HG03045 (cell line): Measurements from ENCODE around the gene MEGF9.

Experiments used
- ATAC-seq: cut with Tn5 transposase; IDR thresholded peaks from one replicate; pipeline ENCODE4 v1.9.1; 2021; ENCODE audit warnings: mild to moderate bottlenecking, moderate library complexity; ENCODE audit not compliant: unreplicated experiment

Gene MEGF9

DNA sequence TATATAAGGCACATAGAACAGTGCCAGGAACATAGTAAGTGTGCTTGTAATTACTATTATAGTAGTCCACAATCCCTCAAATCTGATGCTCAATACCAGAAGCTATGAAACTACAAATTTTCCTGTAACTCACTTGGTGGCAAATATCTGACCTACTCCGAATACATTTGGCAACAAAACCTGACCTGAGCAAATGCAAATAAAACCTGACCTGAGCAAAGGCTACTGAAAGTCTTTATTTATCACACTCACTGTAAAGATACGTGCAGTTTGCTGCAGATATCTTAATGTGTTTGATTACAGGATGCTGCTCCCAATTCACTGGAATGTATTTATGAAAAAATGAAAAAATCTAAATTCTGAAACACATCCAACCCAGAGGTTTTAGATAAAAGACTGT is 7.1 kb downstream of the MEGF9 start:
- ATAC-seq = no peak

DNA sequence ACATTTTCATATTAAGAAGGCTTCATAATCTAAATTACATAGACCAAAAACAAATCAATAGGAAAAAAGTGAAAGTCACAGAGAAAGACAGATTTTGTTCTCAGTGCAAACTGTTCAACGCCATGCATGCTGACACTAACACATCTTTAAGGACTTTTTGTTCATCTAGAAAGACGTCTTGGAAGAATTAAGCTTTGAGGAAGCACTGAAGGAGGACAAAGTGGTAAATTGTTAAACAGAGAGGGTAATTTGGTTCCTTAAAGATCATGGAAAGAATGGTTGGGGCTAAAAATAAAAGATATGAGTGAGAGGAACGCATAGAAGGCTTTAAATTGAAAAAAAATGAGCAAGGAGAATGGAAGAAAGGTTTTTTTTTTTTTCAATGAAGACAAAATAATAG is 9.1 kb downstream of the MEGF9 start:
- ATAC-seq = no peak

DNA sequence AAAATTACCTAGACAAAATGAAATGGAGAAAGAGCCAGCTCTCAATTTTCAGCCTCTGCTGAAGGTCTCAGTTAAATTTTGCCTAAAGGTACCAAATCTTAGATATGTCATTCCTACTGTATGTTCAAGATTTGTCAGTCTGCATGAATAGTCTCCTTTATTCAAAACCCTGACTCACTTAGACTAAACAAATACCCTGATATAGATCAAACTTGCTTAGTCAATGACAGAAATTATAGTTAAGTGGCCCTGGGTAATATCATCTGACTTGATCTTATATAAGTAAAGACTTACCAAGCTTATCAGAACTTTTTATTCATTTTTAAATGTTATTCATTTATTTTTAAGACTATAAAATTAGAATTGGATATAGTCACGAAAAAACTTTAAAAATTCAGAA is 12.2 kb downstream of the MEGF9 start:
- no peak for ATAC-seq

DNA sequence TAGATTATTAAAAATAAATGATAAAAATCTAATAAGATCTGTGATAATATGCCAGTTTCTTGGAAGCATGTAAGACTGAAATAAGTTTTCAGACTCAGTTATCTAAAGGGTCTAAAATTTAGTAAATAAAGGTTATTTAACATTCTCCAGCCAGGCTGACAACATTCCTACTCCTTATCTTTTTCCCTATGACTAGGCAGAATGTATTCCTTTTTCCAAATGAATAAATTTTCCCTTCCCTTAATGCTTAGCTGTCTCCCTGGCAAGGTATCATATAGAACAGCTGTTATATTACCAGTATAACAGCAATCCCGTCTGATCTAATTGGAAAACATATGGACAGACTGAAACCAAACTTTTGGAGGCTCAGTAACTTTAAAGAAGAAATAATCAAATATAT is 13.0 kb downstream of the MEGF9 start:
- ATAC-seq = no peak

DNA sequence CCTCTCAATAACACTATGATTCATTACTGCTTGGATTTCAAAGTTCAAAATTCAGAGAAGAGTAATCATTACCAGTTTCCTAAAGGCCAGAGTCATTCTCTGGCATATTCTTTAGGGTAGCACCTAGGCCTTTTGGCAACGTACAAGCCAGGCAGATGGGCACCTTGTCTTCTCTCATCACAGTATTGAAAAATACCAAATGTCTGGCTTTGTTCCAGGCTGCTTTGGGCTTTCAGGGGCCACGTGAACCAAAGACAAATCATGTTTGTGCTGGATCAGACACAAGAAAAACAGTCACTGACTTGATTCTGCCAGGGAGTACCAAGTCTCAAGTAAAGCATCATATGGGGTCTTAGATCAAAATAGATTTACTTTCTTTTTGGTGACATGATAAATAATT is 15.5 kb downstream of the MEGF9 start:
- no peak for ATAC-seq

DNA sequence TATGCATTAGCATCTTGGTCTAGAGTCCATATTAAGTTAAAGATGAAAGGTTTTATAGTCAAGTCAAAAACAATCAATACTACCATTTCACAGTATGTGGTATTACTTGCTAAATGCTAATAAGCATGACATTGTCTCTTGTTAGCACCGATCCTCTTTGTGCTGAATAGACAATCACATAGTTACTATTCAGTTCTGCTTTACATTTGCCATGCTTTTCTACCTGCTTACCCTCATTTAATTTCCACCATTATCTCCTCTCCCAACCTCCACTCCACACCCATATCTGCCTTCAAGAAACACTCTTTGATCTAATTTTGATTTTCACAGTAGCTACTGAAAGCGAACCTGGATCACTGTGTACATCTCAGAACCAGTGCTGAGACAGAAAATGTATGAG is 16.8 kb downstream of the MEGF9 start:
- ATAC-seq = no peak

DNA sequence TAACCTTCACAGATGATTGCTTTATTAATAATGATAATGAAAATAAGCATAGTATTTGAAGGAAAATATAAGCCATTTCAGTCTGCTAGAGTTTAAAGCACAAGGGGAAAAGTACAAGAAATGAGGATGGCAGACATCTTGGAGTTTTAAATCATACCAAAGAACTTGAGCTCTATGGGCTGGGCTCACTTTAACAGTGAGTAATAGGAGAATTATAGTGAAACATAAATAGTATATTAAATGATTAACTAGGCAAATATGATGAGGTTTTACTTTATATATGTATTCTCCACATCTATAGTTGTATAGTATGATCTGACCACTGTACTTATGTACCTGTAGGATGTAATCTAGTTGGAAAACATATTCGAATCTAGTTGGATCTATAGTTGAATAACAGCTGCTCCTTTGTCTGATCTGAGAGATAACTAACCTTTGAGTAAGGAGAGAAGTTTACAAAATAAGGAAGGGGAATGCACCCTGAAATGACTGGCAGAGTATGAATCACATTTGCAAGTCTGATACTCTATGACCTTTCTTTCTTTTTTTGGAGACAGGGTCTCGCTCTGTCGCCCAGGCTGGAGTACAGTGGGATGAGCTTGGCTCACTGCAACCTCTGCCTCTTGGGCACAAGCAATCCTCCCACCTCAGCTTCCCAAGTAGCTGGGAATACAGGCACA is 17.6 kb downstream of the MEGF9 start:
- no peak for ATAC-seq

DNA sequence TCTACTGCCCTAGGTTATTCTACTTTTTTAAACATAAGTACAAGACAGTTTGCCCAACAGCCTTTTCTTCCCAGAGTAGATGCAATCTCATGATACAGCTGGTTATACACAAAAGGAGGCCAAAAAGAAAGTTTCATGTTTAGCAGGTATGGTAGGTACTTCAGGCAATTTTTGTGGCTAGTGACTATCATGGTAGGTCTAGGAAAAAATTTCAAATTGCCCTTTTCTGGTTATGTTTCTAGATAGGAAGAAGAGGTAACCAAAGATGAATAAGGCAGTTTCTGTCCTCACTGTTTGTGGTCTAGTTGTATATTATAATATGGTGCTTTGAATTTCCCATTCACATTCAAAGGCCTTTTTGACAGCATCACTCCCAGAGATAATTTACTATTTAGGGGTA is 19.7 kb downstream of the MEGF9 start:
- ATAC-seq = no peak

DNA sequence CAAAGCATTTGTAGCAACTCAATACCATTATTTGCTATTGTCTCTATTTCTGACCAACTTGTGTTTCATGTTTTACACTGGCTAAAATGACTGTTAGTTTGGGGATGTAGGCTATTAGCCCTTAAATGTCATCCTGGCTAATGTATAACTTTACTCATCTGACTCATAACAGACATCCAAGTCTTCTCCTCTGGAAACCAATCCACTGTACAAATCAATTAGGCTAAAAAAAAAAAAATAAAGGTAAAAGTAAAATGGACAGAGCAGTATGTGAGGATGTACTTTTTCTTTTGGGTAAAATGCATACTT is 20.6 kb downstream of the MEGF9 start:
- ATAC-seq = no peak

DNA sequence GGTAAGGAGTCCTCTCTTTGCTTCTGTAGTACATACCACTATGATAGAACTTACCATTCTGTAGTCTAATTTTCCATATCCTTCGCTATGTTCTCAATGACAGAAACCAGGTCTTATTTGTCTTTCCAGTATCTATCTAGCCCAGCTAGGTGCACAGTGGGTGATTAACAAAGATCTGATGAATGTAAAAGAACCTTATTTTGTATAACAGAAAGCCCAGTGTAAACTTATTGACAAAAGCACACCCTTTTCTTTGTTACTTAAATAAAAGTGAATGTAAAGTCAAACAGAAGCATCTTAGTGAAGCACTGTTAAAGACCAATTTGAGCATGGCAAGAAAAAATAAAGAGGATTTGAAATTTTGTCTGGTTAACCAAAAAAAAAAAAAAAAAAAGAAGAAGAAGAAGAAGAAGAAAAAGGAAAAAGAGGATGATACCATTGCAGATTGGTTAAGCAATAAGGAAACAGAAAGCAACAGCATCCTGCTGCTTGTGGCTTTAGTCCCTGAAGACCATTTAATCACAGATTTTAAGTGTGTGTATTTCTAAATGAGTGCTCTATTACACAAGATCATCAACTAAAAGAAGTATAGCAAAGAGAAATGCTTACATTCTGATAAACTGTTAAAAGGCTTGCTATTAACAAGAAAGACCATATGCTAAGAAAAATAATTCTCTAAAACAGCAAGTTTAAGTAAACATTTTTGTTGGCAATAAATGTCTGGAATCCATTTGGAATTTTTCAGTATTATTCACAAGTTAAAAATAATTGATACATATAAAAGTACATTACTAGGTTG is 21.2 kb downstream of the MEGF9 start:
- ATAC-seq = no peak

DNA sequence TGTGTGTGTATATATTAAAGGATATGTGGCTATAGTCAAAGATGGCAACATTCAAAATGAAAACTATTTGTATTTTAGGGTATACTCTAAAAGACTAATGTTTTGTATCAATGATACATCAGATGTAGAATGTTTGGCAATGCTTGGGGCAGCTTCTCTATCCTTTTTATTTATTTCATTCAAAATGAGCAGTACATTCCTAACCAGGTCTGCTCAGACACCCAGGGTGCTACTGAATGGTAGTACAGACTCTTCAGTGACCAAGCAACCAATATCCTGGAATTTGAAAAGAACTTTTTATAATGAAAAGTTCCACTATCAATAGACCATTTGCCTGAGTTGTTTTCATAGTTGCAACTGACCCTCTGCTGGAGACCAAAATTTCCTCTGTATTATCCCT is 23.9 kb downstream of the MEGF9 start:
- ATAC-seq = no peak

DNA sequence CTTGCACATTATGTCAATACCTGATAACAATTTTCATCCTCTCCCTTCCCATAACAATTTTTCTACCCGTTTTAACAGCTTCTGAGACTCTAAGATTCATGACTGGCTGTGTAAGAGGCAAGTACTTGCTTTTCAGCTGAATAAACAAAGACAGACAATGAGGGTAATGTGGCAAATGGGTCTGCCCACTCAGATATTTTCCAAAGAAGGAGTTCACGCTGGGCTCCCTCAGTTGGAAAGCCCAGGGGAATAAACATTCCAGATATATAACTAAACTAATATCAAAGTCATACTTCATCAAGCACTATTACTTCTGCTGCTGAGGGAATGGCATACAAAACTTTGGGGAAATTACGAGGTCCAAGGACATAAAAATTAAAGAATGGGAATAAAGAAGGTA is 24.4 kb downstream of the MEGF9 start:
- no peak for ATAC-seq

DNA sequence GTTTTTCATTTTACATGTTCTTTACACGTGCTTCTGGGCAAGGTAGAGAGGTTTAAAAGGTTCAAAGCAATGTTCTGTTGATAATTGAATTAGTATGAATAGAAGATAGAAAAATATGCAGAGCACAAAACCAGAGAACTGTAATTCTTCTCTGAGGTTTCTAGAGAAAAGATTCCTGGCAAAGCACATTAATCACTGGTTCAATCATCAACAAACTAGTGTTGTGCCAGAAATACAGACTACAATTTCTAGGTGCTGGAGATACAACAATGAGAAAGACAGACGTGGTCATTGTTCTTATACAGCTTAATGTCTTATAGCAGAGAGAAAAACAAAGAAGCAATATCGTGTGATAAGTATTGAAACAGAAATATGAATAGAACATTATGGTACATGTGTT is 25.5 kb downstream of the MEGF9 start:
- ATAC-seq = no peak

DNA sequence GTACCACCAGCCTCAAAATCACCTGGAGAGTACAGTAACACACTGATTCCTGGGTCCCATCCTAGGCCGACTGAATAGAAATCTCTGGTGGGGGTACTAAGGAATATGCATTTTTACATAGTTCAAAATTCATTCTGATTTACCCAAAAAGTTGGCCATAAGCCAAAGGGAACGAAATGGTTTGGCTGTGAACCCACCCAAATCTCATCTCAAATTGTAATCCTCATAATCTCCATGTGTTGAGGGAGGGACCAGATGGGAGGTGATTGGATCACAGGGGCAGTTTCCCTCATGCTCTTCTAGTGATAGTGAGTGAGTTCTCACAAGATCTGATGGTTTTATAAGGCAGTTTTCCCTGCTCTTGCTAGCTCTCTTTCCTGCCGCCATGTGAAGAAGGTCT is 31.1 kb downstream of the MEGF9 start:
- ATAC-seq = no peak

DNA sequence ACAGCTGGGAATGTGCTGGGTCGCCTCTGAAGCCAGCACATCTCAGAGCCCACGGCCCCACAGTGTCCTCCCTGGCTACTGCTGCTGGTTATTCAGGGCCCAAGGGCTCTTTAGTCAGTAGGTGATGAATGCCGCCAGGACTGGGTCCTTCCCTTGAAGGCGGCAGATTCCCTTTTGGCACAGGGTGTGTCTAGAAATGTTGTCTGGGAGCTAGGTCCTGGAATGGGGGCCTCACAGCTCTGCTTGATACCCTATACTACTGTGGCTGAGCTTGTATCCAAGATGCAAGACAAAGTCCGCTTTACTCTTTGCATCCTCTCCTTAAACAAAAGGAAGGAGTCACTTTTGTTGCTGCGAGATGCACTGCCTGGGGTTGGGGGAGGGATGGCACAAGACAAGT is 33.1 kb downstream of the MEGF9 start:
- ATAC-seq = no peak

DNA sequence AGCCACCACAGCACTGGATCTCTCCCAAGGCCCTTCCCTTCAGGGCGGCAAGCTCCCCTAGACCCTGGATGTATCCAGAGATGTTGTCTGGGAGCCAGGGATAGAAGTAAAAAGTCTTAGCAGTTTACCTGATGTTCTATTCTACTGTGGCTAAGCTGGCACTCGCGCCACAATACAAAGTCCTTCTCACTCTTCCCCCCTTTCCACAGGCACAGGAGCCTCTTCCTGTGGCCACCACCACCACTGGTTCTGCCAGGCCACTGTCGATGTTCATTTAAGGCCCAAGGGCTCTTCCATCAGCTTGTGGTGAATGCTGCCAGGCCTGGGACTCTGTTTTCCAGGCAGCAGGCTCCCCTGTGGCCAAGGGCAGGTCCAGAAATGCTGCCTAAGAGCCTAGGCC is 33.7 kb downstream of the MEGF9 start:
- ATAC-seq = no peak

DNA sequence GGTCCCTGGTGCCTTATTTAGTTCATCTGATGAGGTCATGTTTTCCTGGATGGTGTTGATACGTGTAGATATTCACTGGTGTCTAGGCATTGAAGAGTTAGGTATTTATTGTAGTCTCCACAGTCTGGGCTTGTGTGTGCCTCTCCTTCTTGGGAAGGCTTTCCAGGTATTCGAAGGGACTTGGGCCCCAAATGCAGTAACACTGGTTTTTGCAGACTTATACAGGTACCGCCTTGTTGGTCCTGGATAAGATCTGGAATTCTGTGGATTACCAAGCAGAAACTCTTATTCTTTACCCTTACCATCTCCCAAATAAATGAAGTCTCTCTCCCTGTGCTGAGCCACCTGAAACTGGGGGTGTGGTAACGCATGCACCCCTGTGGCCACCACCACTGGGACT is 34.1 kb downstream of the MEGF9 start:
- ATAC-seq = no peak

DNA sequence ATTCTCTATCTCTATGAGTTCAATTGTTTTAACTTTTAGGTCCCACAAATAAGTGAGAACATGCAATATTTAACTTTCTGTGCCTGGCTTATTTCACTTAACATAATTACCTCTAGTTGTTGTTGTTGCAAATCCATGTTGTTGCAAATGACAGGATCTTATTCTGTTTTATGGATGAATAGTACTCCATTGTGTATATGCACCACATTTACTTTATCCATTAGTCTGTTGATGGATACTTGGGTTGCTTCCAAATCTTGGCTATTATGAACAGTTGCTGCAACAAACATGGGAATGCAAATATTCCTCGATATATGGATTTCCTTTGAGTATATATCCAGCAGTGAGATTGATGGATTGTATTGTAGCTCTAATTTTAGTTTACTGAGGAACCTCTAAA is 36.3 kb downstream of the MEGF9 start:
- ATAC-seq = no peak

DNA sequence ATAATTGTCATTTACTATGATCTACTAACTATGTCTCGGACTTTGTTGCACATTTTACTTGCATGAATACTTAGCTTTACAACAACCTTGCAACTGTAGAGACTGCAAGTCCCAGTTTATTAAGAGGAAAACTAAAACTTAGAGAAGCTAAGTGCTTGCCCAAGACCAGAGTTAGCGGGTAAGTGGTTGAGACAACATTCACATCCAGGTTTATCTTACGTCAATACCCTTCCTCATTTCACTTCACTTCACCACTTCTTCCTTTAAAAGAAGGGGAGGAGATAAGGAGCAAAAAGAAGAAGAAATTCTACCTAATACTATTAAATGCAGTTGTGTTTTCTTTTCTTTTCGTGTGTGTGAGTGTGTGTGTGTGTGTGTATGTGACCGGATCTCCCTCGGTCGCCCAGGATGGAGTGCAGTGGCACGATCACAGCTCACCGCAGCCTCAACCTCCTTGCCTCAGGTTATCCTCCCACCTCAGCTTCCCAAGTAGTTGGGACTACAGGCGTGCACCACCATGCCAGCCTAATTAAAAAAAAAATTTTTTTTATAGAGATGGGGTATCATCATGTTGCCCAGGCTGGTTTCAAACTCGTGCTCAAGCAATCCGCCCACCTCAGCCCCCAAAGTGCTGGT is 37.4 kb downstream of the MEGF9 start:
- ATAC-seq = no peak

DNA sequence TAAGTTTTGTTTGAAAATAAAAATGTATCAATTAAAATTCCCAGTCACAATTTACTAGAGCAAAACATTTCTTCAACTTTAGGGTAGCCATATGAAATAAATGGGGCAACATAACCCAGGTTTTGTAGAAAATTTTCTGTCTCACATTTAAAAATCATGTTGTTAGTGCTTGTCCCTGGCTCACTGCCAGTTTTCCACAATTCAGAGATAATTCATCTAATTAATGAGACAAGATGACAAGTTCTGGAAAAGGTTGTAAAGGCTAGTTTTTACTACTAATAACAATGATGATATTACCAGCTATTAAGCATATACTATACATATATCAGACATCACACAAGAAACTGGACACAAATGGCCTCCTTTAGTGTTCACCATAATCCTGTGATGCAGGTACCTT is 45.9 kb downstream of the MEGF9 start:
- ATAC-seq = no peak

DNA sequence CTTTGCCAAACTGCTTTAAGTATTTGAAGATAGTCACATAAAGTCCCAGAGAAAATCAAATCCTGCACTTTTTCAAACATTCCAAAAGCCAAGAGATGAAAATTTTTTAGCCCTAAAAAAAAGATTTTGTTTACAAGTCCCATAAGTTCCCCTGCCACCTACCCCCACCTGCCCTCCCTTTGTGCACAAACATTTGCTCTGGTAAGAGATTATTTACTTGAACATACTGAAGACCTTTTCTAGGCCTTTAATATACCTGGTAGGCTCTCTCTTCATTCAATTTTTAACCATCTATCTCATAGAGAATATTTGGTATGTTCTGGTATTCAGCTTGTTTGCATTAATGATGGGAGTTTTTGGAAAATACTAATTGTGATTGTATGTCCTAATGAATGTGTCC is 50.3 kb downstream of the MEGF9 start:
- ATAC-seq = no peak

DNA sequence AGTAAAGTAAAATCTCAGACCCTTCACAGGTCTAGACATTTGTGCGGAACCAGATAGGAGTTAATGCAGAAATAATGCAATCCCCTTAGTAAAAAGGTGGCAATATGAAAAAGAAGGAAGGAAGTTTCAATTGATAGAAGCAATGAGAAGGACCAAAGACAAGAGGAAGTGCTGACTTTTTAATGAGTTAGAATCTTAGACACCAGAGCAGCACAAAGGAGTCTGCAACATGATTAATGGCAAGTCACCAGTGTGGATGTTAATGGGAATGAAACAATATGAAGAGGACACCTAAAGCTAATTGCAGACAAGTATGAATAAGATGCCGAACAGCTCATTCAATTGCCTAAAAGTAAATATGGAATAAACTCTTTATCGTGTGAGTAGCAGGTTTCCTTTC is 50.9 kb downstream of the MEGF9 start:
- no peak for ATAC-seq

DNA sequence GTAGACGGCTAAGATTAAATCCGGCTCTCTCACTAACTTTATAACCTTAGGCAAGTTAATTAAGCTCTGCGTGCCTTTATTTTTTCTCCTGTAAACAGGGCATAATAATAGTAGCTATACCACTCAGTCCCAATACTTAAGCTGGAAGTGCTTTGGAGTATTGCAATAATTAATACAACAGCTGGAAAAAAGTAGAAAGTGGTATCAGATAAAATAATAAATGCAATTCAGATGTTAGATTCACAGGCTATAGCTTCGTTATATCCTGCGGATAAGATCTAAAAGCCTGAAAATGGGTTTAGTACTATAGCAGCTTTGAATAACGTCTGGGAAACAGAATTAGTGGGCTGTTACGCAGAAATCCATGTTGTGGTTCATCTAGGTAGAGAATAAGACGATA is 51.8 kb downstream of the MEGF9 start:
- ATAC-seq = no peak
